WTC11 (cell line): Measurements from ENCODE around the gene SNX25.

Experiments used
- CTCF ChIP-seq: fragments of 200-600 bp; IDR thresholded peaks from 2 replicates; pipeline ENCODE4 v1.8.0; 2022; ENCODE audit warnings: antibody characterized with exemption
- RELA ChIP-seq: sonication (generic); formaldehyde crosslinking; IDR thresholded peaks from 2 replicates; pipeline ENCODE4 v1.8.1; 2022; ENCODE audit warnings: missing genetic modification reagents, mild to moderate bottlenecking, borderline replicate concordance

- TF ChIP-seq CTCF (no peak), RELA (CRISPR knock-in tag) (no peak)
Measured at GRCh38 chr4:185257694-185258093, 48.3 kb downstream of the SNX25 start.
